ENCODE results near the gene RIOK3.
"Not testable (repeated sequence)": the region's sequence is repeated elsewhere in the genome, so short reads cannot be mapped to it uniquely, and the experiment has no call there.

DNA sequence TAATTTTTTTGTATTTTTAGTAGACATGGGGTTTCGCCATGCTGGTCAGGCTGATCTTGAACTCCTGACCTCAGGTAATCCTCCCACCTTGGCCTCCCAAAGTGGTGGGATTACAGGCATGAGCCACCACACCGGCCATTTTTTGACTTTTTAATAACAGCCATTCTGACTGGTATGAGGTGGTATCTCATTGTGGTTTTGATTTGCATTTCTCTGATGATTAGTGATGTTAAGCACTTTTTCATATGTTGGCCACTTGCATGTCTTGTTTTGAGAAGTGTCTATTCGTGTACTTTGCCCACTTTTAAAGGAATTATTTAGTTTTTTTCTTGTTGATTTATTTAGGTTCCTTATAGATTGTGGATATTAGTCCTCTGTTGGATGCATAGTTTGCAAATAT lies 23.5 kb upstream of the RIOK3 start:
- TF ChIP-seq, protein P1, sequence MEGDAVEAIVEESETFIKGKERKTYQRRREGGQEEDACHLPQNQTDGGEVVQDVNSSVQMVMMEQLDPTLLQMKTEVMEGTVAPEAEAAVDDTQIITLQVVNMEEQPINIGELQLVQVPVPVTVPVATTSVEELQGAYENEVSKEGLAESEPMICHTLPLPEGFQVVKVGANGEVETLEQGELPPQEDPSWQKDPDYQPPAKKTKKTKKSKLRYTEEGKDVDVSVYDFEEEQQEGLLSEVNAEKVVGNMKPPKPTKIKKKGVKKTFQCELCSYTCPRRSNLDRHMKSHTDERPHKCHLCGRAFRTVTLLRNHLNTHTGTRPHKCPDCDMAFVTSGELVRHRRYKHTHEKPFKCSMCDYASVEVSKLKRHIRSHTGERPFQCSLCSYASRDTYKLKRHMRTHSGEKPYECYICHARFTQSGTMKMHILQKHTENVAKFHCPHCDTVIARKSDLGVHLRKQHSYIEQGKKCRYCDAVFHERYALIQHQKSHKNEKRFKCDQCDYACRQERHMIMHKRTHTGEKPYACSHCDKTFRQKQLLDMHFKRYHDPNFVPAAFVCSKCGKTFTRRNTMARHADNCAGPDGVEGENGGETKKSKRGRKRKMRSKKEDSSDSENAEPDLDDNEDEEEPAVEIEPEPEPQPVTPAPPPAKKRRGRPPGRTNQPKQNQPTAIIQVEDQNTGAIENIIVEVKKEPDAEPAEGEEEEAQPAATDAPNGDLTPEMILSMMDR (IDR thresholded peaks at IDR 0.05): not testable (repeated sequence)
- not testable (repeated sequence) for TF ChIP-seq POLR2A (IDR thresholded peaks at IDR 0.05)

Data from adrenal gland (tissue), 5 donors.